Measurements from ENCODE around the gene NEK5. TPM values are rescaled to one million over a fixed set of nuclear protein-coding genes. Genes with fewer than 3 reads are reported as not detected.
"Not testable (repeated sequence)": the region's sequence is repeated elsewhere in the genome, so short reads cannot be mapped to it uniquely, and the experiment has no call there.

The NEK5 gene
- total RNA-seq, 6 experiments from 2014 or later = 0.06 TPM; not detected in 5

DNA sequence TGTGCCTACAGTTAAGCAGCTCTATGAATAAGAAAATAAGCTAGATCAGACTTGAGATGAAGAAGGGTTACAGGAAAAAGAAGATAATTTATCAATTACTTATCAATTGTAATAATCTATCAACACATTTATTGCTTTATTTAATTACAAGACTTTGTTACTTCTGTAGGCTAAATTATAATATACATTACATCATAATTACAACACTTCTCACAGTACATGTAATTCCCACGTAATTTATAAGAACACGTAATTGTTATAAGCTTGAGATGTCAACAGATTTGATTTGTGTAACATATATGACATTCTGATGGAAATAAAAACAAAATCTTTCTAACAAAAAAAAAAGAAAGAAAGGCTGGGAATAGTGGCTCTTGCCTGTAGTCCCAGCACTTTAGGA lies 36.8 kb downstream of the NEK5 start:
- H3K27ac ChIP-seq = no peak overlapping the region
- TF ChIP-seq CTCF (IDR thresholded peaks at IDR 0.05) (no peak), POLR2A (IDR thresholded peaks at IDR 0.05) (no peak)
- no peaks in the 10 kb centered on the region for H3K9me3 ChIP-seq
- no peaks in the 10 kb centered on the region for H3K36me3 ChIP-seq
- ATAC-seq = no peak
- WGBS (ENCODE audit: insufficient coverage, low coverage, low lambda C conversion rate, missing lambda C conversion rate) = 100% methylated on average over 2 of the region's 2 CpGs
- intact Hi-C loops (cut with DNase I) = no loop called here
- no peaks in the 10 kb centered on the region for H3K27me3 ChIP-seq
- no peak overlapping the region for H3K4me3 ChIP-seq
- peaks cover 0 to 6% (median 0%) of the 10 kb centered on the region in 4 donors for H3K4me1 ChIP-seq
- no peak for DNase-seq

DNA sequence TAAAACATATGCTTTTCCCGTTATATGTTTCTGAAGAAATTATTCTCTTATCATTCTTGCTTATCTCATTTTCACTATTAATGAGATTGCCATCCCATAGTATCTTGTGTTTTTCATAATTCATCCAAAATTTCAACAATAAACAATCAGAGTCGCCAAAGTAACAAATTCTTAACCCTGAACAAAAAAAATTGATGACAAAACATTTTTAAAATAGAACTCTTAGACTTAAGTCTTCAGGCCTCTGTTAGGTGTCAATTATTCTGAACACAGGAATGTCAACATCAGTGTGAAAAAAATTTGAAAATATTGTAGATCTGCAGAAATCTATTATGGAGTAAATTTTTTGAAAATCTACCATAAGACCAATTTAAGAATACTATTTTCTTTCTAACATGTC lies 37.4 kb downstream of the NEK5 start:
- intact Hi-C loops (cut with DNase I) = no loop called here
- no peaks in the 10 kb centered on the region for H3K36me3 ChIP-seq
- H3K27ac ChIP-seq = no peak overlapping the region
- TF ChIP-seq CTCF (IDR thresholded peaks at IDR 0.05) (no peak), POLR2A (IDR thresholded peaks at IDR 0.05) (no peak)
- no peaks in the 10 kb centered on the region for H3K9me3 ChIP-seq
- H3K4me3 ChIP-seq = no peak overlapping the region
- ATAC-seq (no peak), DNase-seq (no peak)
- peaks cover 0 to 6% (median 0%) of the 10 kb centered on the region in 4 donors for H3K4me1 ChIP-seq
- WGBS (ENCODE audit: insufficient coverage, low coverage, low lambda C conversion rate, missing lambda C conversion rate) = 80% methylated on average over 2 of the region's 2 CpGs
- H3K27me3 ChIP-seq = no peaks in the 10 kb centered on the region

DNA sequence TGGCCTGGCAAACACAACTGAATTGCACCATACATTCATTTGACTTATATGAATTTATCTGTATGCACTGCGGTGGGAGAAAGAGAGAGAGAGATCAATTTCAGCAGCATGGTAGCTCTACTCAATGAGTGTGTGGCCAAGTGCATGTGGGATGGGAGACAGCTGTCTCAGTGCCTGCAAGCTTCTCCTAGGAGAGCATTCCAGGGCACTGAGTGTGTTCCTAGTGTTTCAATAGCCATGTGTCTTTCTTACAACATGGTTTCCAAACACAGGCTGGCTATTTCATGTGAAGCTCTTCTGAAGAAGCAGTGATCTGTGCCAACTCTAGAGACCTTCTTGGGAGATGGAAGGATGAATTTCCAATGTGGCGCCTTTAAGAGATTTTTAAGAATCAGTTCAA lies 43.5 kb downstream of the NEK5 start:
- ATAC-seq (no peak), DNase-seq (no peak)
- Histone ChIP-seq H3K4me1 (peaks cover 0 to 6% (median 0%) of the 10 kb centered on the region in 4 donors), H3K27me3 (no peaks in the 10 kb centered on the region), H3K9me3 (no peaks in the 10 kb centered on the region), H3K27ac (no peak overlapping the region), H3K36me3 (no peaks in the 10 kb centered on the region), H3K4me3 (no peak overlapping the region)
- TF ChIP-seq CTCF (IDR thresholded peaks at IDR 0.05) (no peak), POLR2A (IDR thresholded peaks at IDR 0.05) (no peak)
- intact Hi-C loops (cut with DNase I) = no loop called here
- 100% methylated on average over 2 of the region's 2 CpGs for WGBS (ENCODE audit: insufficient coverage, low coverage, low lambda C conversion rate, missing lambda C conversion rate)

DNA sequence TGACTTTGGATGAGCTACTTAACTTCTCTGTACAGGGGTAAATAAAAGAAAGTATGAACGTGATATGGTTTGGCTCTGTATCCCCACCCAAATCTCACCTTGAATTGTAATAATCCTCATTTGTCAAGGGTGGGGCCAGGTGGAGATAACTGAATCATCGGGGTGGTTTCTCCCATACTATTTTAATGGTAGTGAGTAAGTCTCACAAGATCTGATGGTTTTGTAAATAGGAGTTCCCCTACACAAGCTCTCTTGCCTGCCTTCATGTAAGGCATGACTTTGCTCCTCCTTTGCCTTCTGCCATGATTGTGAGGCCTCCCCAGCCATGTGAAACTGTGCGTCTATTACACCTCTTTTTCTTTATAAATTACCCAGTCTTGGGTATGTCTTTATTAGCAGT lies 43.9 kb downstream of the NEK5 start:
- H3K36me3 ChIP-seq; H3K4me1 ChIP-seq; H3K9me3 ChIP-seq; ATAC-seq; DNase-seq; H3K27me3 ChIP-seq; intact Hi-C loops (cut with DNase I); H3K27ac ChIP-seq; H3K4me3 ChIP-seq: not testable (repeated sequence)
- 82% methylated on average over 3 of the region's 3 CpGs for WGBS (ENCODE audit: insufficient coverage, low coverage, low lambda C conversion rate, missing lambda C conversion rate)

DNA sequence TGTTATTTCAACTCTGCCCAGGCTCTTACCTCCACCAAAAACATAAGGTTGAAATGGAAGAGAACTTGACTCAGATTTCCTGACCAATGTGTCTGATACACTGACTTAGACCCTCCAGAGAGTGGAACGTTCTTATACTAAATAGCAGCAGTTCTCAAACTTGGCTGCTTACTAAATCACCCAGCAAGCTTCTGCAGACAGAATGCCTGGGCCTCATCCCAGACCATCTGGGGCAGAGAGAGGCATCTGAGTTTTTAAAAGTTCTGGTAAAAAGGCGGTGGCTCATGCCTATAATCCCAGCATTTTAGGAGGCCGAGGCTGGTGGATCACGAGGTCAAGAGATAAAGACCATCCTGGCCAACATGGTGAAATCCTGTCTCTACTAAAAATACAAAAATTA lies 46.3 kb downstream of the NEK5 start:
- Histone ChIP-seq H3K27me3 (no peaks in the 10 kb centered on the region), H3K27ac (no peak overlapping the region), H3K9me3 (no peaks in the 10 kb centered on the region), H3K4me3 (no peak overlapping the region), H3K4me1 (peaks cover 0 to 2% (median 0%) of the 10 kb centered on the region in 4 donors), H3K36me3 (no peaks in the 10 kb centered on the region)
- DNase-seq (no peak), ATAC-seq (no peak)
- intact Hi-C loops (cut with DNase I) = no loop called here
- WGBS (ENCODE audit: insufficient coverage, low coverage, low lambda C conversion rate, missing lambda C conversion rate) = 83% methylated on average over 4 of the region's 4 CpGs
- no peak for TF ChIP-seq CTCF (IDR thresholded peaks at IDR 0.05)
- no peak for TF ChIP-seq POLR2A (IDR thresholded peaks at IDR 0.05)

DNA sequence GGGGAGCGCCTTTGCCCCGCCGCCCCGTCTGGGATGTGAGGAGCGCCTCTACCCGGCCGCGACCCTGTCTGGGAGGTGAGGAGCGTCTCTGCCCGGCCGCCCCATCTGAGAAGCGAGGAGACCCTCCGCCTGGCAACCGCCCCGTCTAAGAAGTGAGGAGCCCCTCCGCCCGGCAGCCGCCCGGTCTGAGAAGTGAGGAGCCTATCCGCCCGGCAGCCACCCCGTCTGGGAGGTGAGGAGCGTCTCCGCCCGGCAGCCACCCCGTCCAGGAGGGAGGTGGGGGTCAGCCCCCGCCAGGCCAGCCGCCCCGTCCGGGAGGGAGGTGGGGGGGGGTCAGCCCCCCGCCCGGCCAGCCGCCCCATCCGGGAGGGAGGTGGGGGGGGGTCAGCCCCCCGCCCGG lies 49.0 kb downstream of the NEK5 start:
- H3K4me1 ChIP-seq; ATAC-seq; H3K9me3 ChIP-seq; H3K27me3 ChIP-seq; DNase-seq; H3K36me3 ChIP-seq; H3K4me3 ChIP-seq; H3K27ac ChIP-seq; intact Hi-C loops (cut with DNase I): not testable (repeated sequence)
- WGBS (ENCODE audit: insufficient coverage, low coverage, low lambda C conversion rate, missing lambda C conversion rate) = no CpG with 5 or more reads among the region's 36 CpGs
